ENCODE measurements around the gene S100A3.

The S100A3 gene

GRCh38 chr1:153549741-153550397 is 811 bp upstream of the S100A3 start:
- in situ Hi-C loops (cut with MboI; ENCODE audit: low sequenced_read_pairs): no loop called here

GRCh38 chr1:153547560-153548551 is 1.2 kb downstream of the S100A3 start:
- in situ Hi-C loops (cut with MboI; ENCODE audit: low sequenced_read_pairs): no loop called here

- in situ Hi-C loops (cut with MboI; ENCODE audit: low sequenced_read_pairs): no loop called here
Measured at GRCh38 chr1:153546796-153547559, 2.1 kb downstream of the S100A3 start.

GRCh38 chr1:153546371-153546770 is 2.7 kb downstream of the S100A3 start:
- in situ Hi-C loops (cut with MboI; ENCODE audit: low sequenced_read_pairs): no loop called here

- in situ Hi-C loops (cut with MboI; ENCODE audit: low sequenced_read_pairs): no loop called here
Measured at GRCh38 chr1:153545067-153546055, 3.7 kb downstream of the S100A3 start, which contains the start of gene S100A4. S100A4 (minus strand) TSS chr1:153545806; CDS start chr1:153544794, 1,012 bp downstream.

GRCh38 chr1:153544453-153545066 is 4.5 kb downstream of the S100A3 start:
- in situ Hi-C loops (cut with MboI; ENCODE audit: low sequenced_read_pairs): no loop called here

GRCh38 chr1:153543736-153544135 is 5.3 kb downstream of the S100A3 start:
- in situ Hi-C loops (cut with MboI; ENCODE audit: low sequenced_read_pairs): no loop called here

- in situ Hi-C loops (cut with MboI; ENCODE audit: low sequenced_read_pairs): no loop called here
Measured at GRCh38 chr1:153542956-153543711, 5.9 kb downstream of the S100A3 start.

- in situ Hi-C loops (cut with MboI; ENCODE audit: low sequenced_read_pairs): no loop called here
Measured at GRCh38 chr1:153541641-153542590, 7.1 kb downstream of the S100A3 start.

GRCh38 chr1:153540394-153541361 is 8.4 kb downstream of the S100A3 start, which contains the start of gene S100A5:
S100A5 (minus strand) TSS chr1:153540934; CDS start chr1:153540191, 743 bp downstream.
- in situ Hi-C loops (cut with MboI; ENCODE audit: low sequenced_read_pairs): no loop called here

GRCh38 chr1:153539395-153540093 is 9.5 kb downstream of the S100A3 start:
- in situ Hi-C loops (cut with MboI; ENCODE audit: low sequenced_read_pairs): no loop called here

GRCh38 chr1:153538315-153538821 is 10.7 kb downstream of the S100A3 start:
- in situ Hi-C loops (cut with MboI; ENCODE audit: low sequenced_read_pairs): no loop called here

GRCh38 chr1:153537376-153537730 is 11.7 kb downstream of the S100A3 start:
- in situ Hi-C loops (cut with MboI; ENCODE audit: low sequenced_read_pairs): no loop called here

- in situ Hi-C loops (cut with MboI; ENCODE audit: low sequenced_read_pairs): no loop called here
Measured at GRCh38 chr1:153536671-153537375, 12.2 kb downstream of the S100A3 start.

All from HL-60/S4 treated with retinoic acid at 250 ng/mL for 4 days and 3 days (cell line).